ENCODE data around the gene ZNF638.

DNA sequence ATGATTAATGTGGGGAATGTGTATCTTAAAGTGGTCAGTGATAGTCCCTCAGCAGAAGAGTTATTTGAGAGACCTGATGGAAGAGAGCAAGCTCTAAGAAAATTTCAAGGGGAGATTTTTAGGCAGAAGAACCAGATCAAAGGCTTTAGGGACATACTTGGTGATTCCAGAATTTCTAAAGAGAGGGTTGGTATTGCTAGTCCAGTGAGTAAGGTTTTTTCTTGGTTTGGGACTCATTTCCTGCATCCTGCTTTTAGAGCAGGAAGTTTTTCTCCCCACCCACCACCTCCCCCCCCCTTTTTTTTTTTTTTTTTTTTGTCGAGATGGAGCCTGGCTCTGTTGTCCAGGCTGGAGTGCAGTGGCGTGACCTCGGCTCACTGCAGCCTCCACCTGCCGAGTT, 79.1 kb downstream of the ZNF638 start:
- TF ChIP-seq, protein P1, sequence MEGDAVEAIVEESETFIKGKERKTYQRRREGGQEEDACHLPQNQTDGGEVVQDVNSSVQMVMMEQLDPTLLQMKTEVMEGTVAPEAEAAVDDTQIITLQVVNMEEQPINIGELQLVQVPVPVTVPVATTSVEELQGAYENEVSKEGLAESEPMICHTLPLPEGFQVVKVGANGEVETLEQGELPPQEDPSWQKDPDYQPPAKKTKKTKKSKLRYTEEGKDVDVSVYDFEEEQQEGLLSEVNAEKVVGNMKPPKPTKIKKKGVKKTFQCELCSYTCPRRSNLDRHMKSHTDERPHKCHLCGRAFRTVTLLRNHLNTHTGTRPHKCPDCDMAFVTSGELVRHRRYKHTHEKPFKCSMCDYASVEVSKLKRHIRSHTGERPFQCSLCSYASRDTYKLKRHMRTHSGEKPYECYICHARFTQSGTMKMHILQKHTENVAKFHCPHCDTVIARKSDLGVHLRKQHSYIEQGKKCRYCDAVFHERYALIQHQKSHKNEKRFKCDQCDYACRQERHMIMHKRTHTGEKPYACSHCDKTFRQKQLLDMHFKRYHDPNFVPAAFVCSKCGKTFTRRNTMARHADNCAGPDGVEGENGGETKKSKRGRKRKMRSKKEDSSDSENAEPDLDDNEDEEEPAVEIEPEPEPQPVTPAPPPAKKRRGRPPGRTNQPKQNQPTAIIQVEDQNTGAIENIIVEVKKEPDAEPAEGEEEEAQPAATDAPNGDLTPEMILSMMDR (IDR thresholded peaks at IDR 0.05): no peak
- TF ChIP-seq POLR2A (IDR thresholded peaks at IDR 0.05): no peak

Measured in right lobe of liver (tissue), 4 donors.